Tibial nerve (tissue), 3 donors: ENCODE data around the gene ZNF705A.

Experiments used
- POLR2A ChIP-seq, 2 donors: fragments of 450-650 bp; IDR thresholded peaks; one replicate each; pipeline ENCODE4 v1.6.1; 2017; ENCODE audit warnings: antibody characterized with exemption in 2 of 2, mild to moderate bottlenecking in 2 of 2, moderate library complexity in 2 of 2
- TF ChIP-seq, protein P1 (sequence below), 5 experiments: fragments of 200-600 bp in 3 of 5; fragments of 450-650 bp in 2 of 5; sonication (generic) in 3 of 5; IDR thresholded peaks; one replicate each; pipeline ENCODE4 v1.5.1; 2016 to 2019; ENCODE audit warnings: antibody characterized with exemption in 5 of 5, mild to moderate bottlenecking in 3 of 5, moderate library complexity in 2 of 5

- no peak for TF ChIP-seq POLR2A (IDR thresholded peaks at IDR 0.05)
- TF ChIP-seq, protein P1, sequence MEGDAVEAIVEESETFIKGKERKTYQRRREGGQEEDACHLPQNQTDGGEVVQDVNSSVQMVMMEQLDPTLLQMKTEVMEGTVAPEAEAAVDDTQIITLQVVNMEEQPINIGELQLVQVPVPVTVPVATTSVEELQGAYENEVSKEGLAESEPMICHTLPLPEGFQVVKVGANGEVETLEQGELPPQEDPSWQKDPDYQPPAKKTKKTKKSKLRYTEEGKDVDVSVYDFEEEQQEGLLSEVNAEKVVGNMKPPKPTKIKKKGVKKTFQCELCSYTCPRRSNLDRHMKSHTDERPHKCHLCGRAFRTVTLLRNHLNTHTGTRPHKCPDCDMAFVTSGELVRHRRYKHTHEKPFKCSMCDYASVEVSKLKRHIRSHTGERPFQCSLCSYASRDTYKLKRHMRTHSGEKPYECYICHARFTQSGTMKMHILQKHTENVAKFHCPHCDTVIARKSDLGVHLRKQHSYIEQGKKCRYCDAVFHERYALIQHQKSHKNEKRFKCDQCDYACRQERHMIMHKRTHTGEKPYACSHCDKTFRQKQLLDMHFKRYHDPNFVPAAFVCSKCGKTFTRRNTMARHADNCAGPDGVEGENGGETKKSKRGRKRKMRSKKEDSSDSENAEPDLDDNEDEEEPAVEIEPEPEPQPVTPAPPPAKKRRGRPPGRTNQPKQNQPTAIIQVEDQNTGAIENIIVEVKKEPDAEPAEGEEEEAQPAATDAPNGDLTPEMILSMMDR (IDR thresholded peaks at IDR 0.05) = no peak
These were observed 10.4 kb upstream of the ZNF705A start for GRCh38 chr12:8146442-8146771.
